CD4-positive, alpha-beta T cell treated with Interleukin-6 for 4 hours (primary cell): ENCODE results near the gene RAPGEF4.
"Not testable (repeated sequence)": the region's sequence is repeated elsewhere in the genome, so short reads cannot be mapped to it uniquely, and the experiment has no call there.

Experiments
- DNase-seq: peaks from one replicate; pipeline ENCODE4 v3.0.0-alpha.2; 2020; ENCODE audit warnings: mixed read lengths

RAPGEF4 gene

GRCh38 chr2:172777431-172777830 lies 41.8 kb downstream of the RAPGEF4 start:
- no peak for DNase-seq

DNA sequence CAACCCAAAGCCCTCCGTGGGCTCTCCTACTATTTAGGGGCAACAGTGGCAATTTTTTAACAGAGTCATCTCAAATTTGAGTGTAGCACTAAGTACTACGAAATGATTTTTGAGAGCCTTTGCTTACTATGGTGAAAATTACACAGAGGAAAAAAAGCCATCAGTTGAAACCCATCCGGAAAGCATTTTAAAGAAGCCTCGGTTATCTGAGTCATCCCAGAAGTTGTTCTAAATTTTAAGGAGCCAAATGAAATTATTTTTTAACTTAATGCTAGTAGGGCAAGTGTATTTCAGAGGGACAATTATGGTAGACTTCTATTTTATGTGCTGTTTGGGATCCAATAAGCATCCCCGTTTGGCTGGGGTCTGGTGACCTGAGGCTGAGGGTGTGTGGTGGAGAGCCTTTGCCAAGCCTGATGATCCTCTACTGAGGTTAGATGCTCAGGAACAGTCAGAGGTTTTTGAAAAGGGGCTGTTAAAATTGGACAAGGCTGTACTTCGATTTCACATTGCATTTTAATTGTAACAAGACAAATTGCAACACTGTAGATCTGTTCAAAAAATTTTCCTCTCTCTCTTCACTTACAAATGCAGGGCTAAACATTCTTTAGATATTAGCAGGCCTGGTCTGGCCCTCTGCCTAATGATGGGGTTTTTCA lies 47.0 kb downstream of the RAPGEF4 start:
- no peak for DNase-seq

DNA sequence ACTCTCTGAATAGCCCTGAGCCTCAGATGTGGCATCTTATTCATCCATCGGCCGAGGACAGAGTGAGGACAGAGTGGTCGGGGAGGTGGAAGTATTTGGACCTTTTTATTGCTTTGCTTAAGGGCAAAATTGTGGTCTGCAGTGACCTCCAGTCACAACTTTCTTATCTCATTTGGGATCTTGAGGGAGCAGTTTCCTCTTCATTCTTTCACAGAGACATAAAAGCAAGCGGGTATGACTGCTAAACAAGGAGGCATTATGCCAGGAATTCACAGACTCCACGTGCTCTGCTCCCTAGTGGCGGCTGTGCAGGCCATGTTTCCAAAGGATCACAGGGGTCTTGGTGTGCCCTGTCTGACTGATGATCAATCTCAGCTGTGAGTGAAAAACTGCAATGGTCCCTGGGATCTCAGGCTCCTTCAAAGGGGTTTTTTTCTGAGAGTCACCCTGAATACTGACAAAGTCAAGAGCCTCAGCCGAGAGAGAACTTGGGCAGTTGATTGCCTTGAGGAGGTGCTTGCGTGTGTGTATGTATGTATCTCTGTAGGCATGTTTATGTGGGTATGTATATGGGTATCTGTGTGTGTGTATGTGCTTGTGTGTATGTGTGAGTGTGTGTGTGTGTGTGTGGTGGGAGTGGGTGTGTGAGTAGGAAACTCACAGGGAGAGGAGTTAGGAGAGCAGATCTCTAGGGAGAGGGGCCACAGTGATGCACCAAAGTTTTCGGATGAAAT lies 47.7 kb downstream of the RAPGEF4 start:
- DNase-seq, result no peak

GRCh38 chr2:172788871-172789270 lies 53.2 kb downstream of the RAPGEF4 start:
- DNase-seq, result no peak

DNA sequence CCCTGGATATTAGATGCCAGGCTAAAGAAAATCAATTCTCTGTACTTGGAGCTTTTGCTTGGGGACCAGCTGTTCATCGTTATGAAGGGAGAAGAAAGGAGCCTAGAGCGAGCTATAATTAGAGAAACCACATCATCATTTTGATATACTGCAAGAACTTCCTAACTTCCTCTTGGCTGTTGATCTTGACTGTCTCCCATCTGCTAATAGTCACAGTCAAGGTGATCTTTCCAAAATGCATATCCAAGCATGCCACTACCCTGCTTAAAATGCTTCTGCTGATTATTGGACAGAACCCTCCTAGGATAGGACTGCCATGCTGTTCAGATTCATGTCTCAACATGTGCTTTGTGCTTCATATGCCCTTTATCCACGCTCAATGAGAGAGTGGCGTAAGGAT lies 54.8 kb downstream of the RAPGEF4 start:
- DNase-seq, result no peak

DNA sequence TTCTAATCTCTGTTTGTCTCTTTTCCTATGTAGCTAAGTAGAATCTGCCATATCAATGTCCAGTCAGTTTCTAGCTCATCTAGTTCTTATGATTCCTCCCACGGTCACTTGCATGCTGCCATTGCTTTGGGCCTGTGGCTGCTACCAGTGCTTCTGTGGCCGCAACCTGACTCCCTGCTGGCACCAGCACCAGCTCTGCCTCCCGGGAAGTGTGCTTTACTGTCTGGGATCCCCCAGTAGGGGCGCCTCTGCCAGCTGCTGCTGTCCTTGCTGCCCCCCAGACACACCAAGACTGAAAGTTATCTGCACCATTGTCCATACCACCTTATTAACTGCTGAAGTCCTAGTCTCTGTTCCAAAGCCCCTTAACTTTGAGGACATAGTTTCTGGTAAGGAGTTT lies 56.3 kb downstream of the RAPGEF4 start:
- DNase-seq, result no peak

- DNase-seq, result no peak
Observed at GRCh38 chr2:172792711-172793110, 57.1 kb downstream of the RAPGEF4 start.

GRCh38 chr2:172803308-172803707 lies 67.7 kb downstream of the RAPGEF4 start:
- DNase-seq, result not testable (repeated sequence)

DNA sequence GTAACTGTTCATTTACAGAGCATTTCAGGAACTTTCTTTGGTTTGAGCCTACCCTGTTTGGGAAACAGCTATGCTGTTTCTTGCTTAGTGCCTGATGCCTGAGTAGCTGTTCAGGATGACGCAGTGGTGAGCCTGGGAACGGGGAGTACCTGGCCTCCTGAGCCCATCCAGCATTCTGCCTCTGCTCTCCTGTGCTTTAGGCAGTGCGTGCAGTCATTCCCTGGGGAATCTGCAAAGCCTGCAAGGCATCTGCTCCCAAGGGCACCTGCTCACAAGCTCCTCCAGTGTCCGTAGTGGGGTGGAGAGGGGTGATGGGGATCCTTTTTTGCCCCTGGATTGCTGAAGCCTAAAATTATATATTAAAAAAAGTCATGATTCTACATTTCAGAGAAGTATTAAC lies 68.8 kb downstream of the RAPGEF4 start:
- no peak for DNase-seq

GRCh38 chr2:172806493-172806892 lies 70.8 kb downstream of the RAPGEF4 start:
- DNase-seq, result no peak

DNA sequence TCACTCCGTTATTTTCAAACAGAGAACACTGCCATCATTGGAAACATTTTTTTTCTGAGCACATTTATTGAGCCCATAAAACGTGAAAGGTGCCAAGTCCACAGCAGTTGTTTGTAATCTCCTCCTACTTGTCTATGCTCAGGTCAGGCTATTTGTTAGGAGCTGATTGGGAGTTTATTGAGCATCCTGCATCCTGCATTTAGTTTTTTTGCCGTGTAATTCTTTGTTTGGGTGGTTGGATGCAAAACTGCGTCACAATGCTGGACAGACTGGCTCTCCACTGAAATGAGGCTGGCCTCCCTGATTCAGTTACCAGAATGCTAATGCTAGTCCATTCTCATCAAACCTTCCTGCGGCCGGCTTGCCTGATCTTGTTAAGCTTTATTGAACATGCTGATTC lies 71.4 kb downstream of the RAPGEF4 start:
- no peak for DNase-seq

DNA sequence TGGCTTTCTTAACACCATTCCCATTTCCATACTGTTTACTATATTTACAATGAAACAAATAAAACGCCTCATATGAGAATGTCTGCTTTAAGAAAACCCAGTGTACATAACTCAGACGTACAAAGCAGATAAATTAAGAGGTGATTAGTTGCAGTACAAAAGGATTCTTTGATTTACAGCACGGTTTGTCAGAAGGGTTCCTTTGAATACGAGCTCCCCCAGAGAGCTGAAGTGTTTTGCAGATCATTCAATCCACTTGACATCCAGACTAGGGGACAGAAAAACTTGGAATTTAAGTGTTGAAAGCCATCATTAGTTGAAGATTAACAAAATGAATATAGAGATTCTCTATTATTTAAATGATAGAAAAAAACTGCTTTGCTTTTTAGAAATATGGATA lies 72.5 kb downstream of the RAPGEF4 start:
- DNase-seq, result no peak

DNA sequence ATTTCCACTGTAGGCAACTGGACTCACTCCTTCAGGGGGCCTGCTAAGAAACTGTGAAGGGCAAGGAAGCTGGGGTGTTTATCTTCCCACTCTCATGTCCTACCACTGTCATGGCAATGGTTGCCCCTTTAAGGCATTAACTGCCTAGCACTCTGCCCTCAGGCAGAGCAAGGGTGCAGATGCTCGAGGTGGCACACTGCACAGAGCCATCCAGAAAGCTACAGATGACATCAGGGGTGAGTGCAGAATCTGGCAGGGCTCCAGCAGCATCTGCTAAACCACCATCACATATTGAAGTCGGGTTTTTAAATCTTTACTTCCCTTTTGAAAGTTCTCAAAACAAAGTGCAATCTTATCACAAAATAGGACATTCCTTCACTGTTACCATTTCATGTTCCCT lies 75.4 kb downstream of the RAPGEF4 start:
- no peak for DNase-seq

GRCh38 chr2:172812158-172812744 lies 76.6 kb downstream of the RAPGEF4 start:
- no peak for DNase-seq

DNA sequence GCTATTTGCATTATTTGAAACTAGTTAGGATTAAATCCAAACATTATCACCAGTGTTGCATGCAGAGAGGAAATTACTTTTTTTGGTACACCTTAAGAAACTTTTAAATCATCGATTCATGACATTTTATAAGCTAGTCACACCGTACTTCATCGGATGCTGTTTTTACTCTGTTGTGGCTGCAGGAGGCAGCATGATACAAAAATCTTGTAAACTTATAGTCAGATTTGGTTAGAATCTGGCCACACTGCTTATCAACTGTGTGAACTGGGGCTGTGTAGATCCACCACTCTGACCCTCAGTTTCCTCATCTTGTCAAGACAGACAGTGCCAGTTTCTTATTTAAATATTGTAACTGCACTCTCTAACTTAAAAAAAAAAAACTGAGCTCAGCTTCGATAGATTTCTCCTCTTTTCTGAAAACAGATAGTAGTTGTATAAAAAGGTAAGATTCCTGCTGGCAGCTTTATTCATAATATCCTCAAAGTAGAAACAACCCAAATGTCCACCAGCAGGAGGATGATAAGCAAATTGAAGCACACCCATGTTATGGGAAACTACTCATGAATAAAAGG lies 77.8 kb downstream of the RAPGEF4 start:
- DNase-seq, result no peak

GRCh38 chr2:172817411-172817810 lies 81.8 kb downstream of the RAPGEF4 start:
- DNase-seq, result no peak

- DNase-seq, result no peak
Observed at GRCh38 chr2:172819943-172820342, 84.3 kb downstream of the RAPGEF4 start.

DNA sequence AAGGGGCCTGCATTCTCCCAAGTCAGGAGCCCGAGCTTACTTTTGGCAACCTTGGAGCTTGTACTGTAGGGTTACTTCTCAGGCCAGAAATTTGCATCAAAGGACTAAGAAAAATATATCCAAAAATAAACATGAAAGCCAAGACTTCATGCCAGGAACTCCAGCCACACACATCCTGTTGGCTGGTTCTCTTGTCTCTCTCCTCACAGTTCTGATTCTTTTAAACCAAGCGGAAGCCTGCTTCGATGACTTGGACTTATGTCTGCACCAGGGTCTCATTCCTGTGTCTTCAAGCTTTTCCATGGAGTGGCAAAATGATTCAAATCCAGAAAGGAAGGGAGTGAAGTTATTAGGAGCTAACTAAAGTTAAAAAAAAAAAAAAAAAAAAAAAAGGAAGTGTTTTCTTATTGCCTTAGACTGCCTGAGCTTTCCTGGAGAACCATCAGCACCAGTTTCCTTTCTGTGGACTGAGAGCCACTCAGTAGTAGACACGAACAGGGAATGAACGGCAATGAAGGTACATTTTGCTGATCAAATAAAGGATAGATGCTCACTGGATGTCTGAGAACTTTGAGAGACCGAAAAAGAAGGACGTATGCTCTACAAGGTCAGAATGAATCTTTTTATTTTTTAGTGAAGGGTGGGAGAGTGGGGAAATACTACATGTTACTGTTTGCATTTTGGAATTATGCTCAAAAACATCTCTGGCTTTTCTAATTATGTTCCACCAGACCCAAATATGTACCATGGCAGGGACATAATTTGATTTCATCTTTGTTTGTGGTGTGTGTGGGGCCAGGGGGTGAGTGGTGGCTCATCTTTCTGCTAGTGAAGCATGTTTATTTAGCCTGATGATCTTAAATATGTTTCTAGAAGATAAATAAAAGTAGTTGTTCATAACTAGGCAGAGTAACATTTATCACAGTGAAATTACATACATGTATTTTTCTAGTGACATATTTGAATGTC lies 86.0 kb downstream of the RAPGEF4 start:
- no peak for DNase-seq

DNA sequence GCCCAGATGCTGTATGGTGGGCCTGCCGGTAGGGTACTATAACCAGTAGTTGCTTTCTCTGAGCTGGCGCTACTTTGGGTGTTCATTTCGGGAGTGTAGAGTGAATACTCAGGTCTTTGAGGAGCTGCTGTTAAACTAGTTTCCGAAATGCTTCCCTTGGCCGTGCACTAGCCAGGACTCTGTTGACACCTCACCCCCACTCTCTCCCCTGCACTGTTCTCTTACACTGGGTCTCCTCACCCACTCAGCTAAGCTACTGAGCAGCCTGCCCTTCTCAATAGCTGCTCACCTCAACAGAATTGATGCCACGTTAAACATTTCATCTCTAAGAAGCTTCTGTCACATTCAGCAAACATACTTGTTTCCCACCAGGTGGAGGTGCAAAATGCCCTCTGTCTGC lies 86.9 kb downstream of the RAPGEF4 start:
- no peak for DNase-seq

DNA sequence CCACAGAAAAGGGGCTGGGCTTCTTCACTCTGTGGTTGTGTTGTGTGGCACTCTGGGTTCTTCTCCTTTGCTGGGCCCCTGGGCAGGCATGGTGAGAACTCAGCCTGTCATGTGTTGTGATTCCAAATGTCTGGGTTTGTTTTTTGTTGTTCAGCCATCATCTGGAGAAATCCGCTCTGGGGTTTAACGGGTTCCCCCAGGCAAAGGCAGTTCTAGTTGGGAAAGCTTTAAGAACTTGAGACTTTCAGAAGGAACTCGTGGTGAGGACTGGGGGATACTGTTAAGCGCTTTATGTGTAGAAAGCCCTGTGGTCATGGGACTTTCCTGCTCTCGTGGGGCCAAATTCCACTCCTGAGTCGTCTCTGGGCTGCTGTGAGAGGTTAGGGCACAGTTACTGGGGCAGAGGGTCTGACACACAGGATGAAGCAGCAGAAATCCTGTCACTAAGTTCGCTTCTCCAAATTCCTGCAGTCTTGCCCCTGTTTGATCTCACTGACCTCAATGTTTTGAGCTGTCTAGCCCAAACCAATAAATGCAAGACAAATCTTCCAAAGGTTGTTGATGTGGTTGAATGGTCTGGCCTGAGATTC lies 87.7 kb downstream of the RAPGEF4 start:
- DNase-seq, result no peak

DNA sequence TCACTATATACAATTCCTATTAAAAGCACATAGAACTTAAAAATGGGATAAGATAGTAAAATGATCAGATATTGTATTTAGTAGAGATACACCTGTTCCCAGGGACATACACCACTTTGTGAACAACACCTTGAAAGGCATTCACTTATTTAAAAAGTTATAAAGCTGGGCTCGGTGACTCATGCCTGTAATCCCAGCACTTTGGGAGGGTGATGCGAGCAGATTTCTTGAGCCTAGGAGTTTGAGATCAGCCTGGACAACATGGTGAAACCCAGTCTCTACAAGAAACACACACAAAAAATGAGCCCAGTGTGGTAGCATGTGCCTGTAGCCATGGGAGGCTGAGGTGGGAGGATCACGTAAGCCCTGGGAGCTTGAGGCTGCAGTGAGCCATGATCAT lies 90.9 kb downstream of the RAPGEF4 start:
- DNase-seq, result no peak

GRCh38 chr2:172829229-172829628 lies 93.6 kb downstream of the RAPGEF4 start:
- DNase-seq, result no peak
